Measurements from ENCODE around the gene PCDHB13.
A peak's percentile ranks its signal among the peaks of the same experiment; 100 is the strongest.
"Not testable (repeated sequence)": the region's sequence is repeated elsewhere in the genome, so short reads cannot be mapped to it uniquely, and the experiment has no call there.

Gene PCDHB13

DNA sequence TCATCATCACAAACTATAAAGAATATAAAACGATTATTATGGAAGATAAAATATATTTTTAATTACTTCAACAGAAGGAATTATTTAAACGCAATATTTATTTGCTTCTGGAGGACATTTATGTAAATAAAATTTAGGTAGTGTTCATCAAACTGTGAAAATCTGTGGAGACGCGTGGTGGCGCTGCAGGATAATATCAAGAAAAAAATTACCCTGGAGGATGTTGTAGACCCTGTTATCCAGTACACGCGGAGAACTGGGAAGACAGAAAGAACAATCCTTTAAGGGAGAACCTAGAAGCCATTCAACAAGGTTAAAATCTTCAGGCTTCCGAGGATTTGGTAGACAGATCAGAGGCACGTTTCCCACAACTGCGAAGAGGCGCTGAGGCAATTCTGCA, 5.2 kb upstream of the PCDHB13 start, which contains the start of gene PCDHB12:
Gene PCDHB12 (plus strand): TSS at position 242 of the 400 bp plus-strand sequence. CDS start 189 bp downstream, outside the sequence.
- DNase-seq: no peak

DNA sequence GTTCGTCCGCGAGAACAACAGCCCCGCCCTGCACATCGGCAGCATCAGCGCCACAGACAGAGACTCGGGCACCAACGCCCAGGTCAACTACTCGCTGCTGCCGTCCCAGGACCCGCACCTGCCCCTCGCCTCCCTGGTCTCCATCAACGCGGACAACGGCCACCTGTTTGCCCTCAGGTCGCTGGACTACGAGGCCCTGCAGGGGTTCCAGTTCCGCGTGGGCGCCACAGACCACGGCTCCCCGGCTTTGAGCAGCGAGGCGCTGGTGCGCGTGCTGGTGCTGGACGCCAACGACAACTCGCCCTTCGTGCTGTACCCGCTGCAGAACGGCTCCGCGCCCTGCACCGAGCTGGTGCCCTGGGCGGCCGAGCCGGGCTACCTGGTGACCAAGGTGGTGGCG, 3.4 kb upstream of the PCDHB13 start:
- DNase-seq: not testable (repeated sequence)

DNA sequence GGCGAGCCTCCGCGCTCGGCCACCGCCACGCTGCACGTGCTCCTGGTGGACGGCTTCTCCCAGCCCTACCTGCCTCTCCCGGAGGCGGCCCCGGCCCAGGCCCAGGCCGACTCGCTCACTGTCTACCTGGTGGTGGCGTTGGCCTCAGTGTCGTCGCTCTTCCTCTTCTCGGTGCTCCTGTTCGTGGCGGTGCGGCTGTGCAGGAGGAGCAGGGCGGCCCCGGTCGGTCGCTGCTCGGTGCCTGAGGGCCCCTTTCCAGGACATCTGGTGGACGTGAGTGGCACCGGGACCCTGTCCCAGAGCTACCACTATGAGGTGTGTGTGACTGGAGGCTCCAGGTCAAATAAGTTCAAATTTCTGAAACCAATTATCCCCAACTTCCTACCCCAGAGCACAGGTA, 2.9 kb upstream of the PCDHB13 start:
- not testable (repeated sequence) for DNase-seq

DNA sequence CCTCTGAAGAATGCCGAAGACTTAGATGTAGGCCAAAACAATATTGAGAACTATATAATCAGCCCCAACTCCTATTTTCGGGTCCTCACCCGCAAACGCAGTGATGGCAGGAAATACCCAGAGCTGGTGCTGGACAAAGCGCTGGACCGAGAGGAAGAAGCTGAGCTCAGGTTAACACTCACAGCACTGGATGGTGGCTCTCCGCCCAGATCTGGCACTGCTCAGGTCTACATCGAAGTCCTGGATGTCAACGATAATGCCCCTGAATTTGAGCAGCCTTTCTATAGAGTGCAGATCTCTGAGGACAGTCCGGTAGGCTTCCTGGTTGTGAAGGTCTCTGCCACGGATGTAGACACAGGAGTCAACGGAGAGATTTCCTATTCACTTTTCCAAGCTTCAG, 864 bp downstream of the PCDHB13 start:
- DNase-seq: not testable (repeated sequence)

DNA sequence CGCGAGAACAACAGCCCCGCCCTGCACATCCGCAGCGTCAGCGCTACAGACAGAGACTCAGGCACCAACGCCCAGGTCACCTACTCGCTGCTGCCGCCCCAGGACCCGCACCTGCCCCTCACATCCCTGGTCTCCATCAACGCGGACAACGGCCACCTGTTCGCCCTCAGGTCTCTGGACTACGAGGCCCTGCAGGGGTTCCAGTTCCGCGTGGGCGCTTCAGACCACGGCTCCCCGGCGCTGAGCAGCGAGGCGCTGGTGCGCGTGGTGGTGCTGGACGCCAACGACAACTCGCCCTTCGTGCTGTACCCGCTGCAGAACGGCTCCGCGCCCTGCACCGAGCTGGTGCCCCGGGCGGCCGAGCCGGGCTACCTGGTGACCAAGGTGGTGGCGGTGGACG, 1.8 kb downstream of the PCDHB13 start:
- not testable (repeated sequence) for DNase-seq

DNA sequence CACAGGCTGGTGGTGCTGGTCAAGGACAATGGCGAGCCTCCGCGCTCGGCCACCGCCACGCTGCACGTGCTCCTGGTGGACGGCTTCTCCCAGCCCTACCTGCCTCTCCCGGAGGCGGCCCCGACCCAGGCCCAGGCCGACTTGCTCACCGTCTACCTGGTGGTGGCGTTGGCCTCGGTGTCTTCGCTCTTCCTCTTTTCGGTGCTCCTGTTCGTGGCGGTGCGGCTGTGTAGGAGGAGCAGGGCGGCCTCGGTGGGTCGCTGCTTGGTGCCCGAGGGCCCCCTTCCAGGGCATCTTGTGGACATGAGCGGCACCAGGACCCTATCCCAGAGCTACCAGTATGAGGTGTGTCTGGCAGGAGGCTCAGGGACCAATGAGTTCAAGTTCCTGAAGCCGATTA, 2.3 kb downstream of the PCDHB13 start:
- DNase-seq: not testable (repeated sequence)

DNA sequence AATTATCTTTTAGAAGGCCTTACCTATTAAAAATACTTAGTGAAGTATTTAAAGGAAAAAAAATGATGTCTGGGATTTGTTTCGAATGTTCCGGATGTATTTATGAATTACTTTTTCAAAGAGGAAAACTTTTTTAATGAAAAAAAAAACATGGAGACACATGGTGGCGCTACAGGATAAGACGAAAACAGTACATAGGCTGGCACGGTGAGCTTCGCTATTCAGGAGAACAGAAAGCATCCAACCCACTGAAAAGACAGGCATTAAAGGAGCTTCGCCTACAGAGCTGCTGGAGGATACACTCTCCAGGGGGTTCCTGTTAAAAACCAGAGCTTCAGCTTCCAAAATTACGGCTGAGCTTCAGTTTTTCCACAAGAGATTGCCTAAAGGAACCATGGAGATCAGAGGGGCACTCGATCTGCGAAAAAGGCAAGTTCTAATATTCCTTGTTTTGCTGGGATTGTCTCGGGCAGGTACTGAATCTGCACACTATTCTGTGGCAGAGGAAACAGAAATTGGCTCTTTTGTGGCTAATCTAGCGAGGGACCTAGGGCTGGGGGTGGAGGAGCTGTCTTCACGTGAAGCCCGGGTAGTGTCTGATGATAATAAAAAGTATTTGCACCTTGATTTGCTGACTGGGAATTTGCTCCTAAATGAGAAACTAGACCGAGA, 9.5 kb downstream of the PCDHB13 start, which contains the start of gene PCDHB14:
Gene PCDHB14 (plus strand): TSS at position 232 of the 672 bp plus-strand sequence. CDS start 163 bp downstream, at position 395.
- peak; percentile 3 to 22 for DNase-seq

DNA sequence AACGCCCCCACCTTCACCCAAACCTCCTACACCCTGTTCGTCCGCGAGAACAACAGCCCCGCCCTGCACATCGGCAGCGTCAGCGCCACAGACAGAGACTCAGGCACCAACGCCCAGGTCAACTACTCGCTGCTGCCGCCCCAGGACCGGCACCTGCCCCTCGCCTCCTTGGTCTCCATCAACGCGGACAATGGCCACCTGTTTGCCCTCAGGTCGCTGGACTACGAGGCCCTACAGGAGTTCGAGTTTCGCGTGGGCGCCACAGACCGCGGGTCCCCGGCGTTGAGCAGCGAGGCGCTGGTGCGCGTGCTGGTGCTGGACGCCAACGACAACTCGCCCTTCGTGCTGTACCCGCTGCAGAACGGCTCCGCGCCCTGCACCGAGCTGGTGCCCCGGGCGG, 11.1 kb downstream of the PCDHB13 start:
- not testable (repeated sequence) for DNase-seq

DNA sequence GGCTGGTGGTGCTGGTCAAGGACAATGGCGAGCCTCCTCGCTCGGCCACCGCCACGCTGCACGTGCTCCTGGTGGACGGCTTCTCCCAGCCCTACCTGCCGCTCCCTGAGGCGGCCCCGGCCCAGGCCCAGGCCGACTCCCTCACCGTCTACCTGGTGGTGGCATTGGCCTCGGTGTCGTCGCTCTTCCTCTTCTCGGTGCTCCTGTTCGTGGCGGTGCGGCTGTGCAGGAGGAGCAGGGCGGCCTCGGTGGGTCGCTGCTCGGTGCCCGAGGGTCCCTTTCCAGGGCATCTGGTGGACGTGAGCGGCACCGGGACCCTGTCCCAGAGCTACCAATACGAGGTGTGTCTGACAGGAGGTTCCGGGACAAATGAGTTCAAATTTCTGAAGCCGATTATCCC, 11.7 kb downstream of the PCDHB13 start:
- DNase-seq: not testable (repeated sequence)

DNA sequence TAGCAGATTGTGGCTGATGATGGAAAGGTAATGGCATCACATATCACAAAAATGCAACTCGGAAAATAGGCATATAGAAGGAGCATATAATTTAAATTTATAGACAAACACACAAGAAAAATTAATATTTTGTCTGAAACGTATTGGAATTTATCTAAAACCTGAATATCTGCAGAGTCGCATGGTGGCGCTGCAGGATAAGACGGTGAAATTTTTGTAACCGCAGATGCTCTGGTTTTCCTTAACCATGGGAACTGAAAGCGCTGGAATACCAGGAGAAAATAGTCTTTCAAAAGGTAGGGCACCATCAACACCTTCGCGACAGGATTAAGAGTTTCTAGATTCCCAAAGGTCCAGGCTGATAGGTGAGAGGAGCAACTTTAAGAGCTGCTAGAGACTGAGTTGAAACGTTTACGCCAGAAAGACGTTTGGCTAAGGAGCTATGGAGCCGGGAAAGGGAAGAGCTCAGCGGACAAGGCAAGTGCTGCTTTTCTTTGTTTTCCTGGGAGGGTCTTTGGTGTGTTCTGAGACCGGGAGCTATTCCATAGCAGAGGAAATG, 20.5 kb downstream of the PCDHB13 start:
- DNase-seq: peak in 1 of 2 experiments; percentile 15

DNA sequence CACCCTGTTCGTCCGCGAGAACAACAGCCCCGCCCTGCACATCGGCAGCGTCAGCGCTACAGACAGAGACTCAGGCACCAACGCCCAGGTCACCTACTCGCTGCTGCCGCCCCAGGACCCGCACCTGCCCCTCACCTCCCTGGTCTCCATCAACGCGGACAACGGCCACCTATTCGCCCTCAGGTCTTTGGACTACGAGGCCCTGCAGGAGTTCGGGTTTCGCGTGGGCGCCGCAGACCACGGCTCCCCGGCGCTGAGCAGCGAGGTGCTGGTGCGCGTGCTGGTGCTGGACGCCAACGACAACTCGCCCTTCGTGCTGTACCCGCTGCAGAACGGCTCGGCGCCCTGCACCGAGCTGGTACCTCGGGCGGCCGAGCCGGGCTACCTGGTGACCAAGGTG, 22.2 kb downstream of the PCDHB13 start:
- DNase-seq: not testable (repeated sequence)

DNA sequence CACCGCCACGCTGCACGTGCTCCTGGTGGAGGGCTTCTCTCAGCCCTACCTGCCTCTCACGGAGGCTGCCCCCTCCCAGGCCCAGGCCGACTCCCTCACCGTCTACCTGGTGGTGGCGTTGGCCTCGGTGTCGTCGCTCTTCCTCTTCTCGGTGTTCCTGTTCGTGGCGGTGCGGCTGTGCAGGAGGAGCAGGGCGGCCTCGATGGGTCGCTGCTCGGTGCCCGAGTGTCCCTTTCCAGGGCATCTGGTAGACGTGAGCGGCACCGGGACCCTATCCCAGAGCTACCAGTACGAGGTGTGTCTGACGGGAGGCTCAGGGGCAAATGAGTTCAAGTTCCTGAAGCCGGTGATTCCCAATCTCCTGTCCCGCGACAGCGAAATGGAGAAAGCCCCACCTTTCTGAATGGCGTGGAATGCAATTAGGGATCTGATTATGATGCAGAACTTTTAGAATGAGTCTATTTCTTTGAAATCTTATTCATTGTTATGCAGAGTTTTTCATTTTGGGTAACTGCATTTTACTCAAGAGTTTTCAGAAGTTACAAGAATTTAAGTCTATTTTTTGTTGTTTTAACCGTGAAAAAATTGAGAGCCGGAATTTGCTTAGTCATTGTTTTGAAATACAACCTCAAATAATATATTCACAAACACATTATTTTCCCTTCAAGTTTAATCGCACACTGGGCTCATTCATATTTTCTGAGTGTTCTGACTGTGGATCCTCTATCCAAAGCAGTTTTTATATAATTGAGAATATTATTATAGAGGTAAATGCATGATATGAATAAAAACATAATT, 23.0 kb downstream of the PCDHB13 start:
- no peak for DNase-seq

DNA sequence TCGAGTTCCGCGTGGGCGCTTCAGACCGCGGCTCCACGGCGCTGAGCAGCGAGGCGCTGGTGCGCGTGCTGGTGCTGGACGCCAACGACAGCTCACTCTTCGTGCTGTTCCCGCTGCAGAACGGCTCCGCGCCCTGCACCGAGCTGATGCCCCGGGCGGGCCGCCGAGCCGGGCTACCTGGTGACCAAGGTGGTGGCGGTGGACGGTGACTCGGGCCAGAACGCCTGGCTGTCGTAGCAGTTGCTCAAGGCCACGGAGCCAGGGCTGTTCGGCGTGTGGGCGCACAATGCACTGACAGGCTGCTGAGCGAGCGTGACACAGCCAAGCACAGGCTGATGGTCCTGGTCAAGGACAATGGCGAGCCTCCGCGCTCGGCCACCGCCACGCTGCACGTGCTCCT, 27.8 kb downstream of the PCDHB13 start:
- DNase-seq: no peak

DNA sequence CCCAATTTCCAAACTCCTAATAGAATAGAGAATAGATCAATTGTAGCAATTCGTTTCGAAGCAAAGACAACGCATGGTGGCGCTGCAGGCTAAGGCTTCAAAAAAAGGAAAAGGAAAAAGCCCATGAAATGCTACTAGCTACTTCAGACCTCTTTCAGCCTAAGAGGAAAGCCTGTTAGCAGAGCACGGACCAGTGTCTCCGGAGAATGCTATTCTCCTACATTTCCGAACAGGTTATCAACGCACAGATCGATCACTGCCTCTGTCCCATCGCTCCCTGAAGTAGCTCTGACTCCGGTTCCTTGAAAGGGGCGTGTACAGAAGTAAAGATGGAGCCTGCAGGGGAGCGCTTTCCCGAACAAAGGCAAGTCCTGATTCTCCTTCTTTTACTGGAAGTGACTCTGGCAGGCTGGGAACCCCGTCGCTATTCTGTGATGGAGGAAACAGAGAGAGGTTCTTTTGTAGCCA, 31.6 kb downstream of the PCDHB13 start, which contains the start of gene PCDHB15:
Gene PCDHB15 (plus strand): TSS at position 146 of the 468 bp plus-strand sequence. CDS start 184 bp downstream, at position 330.
- DNase-seq: no peak

DNA sequence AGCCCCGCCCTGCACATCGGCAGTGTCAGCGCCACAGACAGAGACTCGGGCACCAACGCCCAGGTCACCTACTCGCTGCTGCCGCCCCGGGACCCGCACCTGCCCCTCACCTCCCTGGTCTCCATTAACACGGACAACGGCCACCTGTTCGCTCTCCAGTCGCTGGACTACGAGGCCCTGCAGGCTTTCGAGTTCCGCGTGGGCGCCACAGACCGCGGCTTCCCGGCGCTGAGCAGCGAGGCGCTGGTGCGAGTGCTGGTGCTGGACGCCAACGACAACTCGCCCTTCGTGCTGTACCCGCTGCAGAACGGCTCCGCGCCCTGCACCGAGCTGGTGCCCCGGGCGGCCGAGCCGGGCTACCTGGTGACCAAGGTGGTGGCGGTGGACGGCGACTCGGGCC, 33.3 kb downstream of the PCDHB13 start:
- not testable (repeated sequence) for DNase-seq

DNA sequence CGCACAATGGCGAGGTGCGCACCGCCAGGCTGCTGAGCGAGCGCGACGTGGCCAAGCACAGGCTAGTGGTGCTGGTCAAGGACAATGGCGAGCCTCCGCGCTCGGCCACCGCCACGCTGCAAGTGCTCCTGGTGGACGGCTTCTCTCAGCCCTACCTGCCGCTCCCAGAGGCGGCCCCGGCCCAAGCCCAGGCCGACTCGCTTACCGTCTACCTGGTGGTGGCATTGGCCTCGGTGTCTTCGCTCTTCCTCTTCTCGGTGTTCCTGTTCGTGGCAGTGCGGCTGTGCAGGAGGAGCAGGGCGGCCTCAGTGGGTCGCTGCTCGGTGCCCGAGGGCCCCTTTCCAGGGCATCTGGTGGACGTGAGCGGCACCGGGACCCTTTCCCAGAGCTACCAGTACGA, 33.7 kb downstream of the PCDHB13 start:
- not testable (repeated sequence) for DNase-seq

DNA sequence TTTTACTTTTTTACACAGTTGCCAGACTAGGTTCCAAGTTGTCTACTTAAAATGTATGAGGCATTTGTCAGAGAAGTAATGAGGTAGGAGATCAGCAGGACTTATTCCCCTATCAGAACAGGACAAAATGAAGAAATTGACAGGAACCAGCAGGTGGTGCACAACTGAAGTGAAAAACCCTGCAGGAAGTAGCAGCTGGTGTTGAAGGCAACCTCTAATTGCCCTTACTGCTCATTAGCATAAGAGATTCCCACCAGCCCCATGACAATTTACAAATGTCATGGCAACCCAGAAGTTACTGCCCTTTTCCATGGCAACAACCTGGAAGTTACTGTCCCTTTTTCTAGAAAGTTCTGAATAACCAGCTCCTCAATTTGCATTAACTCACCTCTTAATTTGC, 36.9 kb downstream of the PCDHB13 start:
- no peak for DNase-seq

DNA sequence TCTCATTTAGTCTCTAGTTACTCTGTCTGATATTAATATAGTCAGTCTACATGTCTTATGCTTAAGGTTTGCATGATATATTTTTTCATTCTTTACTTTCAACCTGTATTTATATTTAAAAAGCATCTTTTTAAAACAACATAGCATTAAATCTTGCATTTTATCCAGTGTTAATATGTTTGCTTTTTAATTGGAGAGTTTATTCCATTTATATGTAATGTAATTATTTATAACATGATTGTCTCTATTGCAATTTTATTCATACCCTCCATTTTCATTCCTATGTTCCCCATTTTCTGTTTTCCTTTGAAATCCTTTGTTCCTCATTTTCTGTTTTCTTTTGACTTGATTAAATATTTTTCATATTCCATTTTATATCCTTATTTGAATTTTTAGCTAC, 44.7 kb downstream of the PCDHB13 start:
- no peak for DNase-seq

DNA sequence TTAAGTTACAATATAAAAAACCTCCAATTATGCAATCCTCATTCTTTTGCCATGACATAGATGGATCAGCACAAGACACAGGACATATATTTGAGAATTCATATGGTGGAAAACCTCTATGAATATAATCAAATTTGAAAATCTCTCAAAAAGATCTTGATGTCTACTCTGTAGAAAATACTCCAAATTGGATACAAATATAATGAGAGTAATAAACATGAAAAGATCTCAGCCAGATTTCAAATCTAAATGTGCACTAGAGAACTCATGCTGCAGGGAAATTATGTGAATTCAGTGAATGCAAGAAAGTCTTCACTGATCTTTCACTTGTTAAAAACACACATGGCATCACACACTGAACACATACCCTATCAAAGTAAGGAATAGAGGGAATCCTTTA, 45.2 kb downstream of the PCDHB13 start:
- no peak for DNase-seq

DNA sequence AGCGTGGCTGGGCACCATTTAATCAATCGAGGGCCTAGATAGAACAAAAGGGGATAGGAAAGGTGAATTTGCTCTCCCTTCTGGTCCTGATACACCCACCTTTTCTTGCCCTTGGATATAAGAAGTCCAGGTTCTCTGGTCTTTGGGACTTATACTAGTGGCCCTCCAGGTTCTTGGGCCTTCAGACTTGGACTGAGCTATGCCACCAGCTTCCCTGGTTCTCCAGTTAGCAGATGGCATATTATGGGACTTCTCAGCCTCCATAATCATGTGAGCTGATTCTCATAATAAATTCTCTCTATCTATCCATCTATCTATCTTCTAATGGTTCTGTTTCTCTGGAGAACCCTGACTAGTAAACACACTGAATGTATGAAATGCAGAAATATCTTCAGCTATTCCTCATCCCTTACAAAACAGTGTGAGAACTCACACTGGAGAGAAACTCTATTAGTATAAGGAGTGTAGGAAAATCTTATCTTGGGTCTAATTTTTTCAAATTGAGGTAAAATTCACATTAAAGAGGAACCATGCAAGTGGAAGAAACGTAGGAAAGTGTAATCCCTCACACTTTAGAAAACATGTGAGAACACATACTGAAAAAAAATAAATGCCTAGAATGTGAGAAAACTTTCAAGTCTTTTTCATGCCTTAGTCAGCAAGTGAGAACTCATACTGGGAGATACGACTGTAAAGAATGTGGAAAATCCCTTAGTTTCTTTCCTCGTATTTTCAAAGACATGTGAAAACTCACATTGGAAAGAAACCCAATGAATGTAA, 46.9 kb downstream of the PCDHB13 start:
- no peak for DNase-seq

DNA sequence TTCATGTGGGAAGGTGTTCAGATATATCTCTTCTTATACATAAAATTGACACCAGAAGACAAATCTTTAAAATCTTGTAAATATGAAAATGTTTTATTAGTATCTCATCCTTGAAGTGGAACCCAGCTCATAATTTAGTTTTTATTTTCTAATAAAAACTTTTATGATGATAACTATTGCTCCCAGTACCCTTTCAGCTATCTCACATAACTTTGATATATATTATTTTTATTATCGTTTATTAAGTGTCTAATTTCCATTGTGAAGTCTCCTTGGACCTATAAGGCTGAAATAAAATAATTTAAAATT, 47.5 kb downstream of the PCDHB13 start:
- no peak for DNase-seq

Measured in NCI-H187 (cell line).